GM19043 (cell line): ENCODE data around the gene MYO7A.

Experiments used
- ATAC-seq: cut with Tn5 transposase; IDR thresholded peaks from one replicate; pipeline ENCODE4 v1.9.1; 2021; ENCODE audit warnings: low read depth; ENCODE audit not compliant: unreplicated experiment

MYO7A gene

GRCh38 chr11:77208535-77208934 lies 80.5 kb downstream of the MYO7A start:
- ATAC-seq: no peak

GRCh38 chr11:77209663-77210062 lies 81.6 kb downstream of the MYO7A start:
- no peak for ATAC-seq

- ATAC-seq: no peak
Observed at GRCh38 chr11:77211040-77211451, 83.0 kb downstream of the MYO7A start.

GRCh38 chr11:77211594-77212251 lies 83.7 kb downstream of the MYO7A start:
- ATAC-seq: no peak

- ATAC-seq: no peak
Observed at GRCh38 chr11:77212314-77213007, 84.4 kb downstream of the MYO7A start.

GRCh38 chr11:77213029-77213579 lies 85.1 kb downstream of the MYO7A start:
- ATAC-seq: no peak

GRCh38 chr11:77213589-77214428 lies 85.8 kb downstream of the MYO7A start:
- ATAC-seq: no peak

- no peak for ATAC-seq
Observed at GRCh38 chr11:77214557-77214956, 86.5 kb downstream of the MYO7A start.

GRCh38 chr11:77215106-77215505 lies 87.1 kb downstream of the MYO7A start:
- ATAC-seq: no peak

GRCh38 chr11:77217156-77217555 lies 89.1 kb downstream of the MYO7A start:
- ATAC-seq: no peak

GRCh38 chr11:77223797-77224196 lies 95.8 kb downstream of the MYO7A start:
- ATAC-seq: no peak

GRCh38 chr11:77230878-77231605 lies 103.0 kb downstream of the MYO7A start:
- ATAC-seq: no peak

- no peak for ATAC-seq
Observed at GRCh38 chr11:77231800-77232199, 103.8 kb downstream of the MYO7A start.

GRCh38 chr11:77232242-77232641 lies 104.2 kb downstream of the MYO7A start:
- ATAC-seq: no peak

GRCh38 chr11:77233011-77233410 lies 105.0 kb downstream of the MYO7A start:
- ATAC-seq: no peak

- no peak for ATAC-seq
Observed at GRCh38 chr11:77236901-77237300, 108.9 kb downstream of the MYO7A start.

GRCh38 chr11:77244277-77245027 lies 116.4 kb downstream of the MYO7A start:
- no peak for ATAC-seq

- no peak for ATAC-seq
Observed at GRCh38 chr11:77249427-77249826, 121.4 kb downstream of the MYO7A start.

GRCh38 chr11:77250881-77251640 lies 123.0 kb downstream of the MYO7A start:
- ATAC-seq: no peak
